Endodermal cell (in vitro differentiated cells): ENCODE data around the gene MAPKAPK5. TPM values are rescaled to one million over a fixed set of nuclear protein-coding genes. Genes with fewer than 3 reads are reported as not detected.
"Not testable (repeated sequence)": the region's sequence is repeated elsewhere in the genome, so short reads cannot be mapped to it uniquely, and the experiment has no call there.

ENCODE experiments used
- DNase-seq: peaks from one replicate; pipeline ENCODE4 v3.0.0-alpha.2; 2017
- H3K27ac ChIP-seq: 2 replicates; pipeline ENCODE4 v1.5.1; 2013; ENCODE audit warnings: mild to moderate bottlenecking, low read depth, low read length, moderate library complexity
- H3K27me3 ChIP-seq: 2 replicates; pipeline ENCODE4 v1.6.1; 2013; ENCODE audit warnings: mild to moderate bottlenecking, low read length, moderate library complexity; ENCODE audit not compliant: insufficient read depth, control insufficient read depth, poor library complexity, severe bottlenecking
- H3K36me3 ChIP-seq: 2 replicates; pipeline ENCODE4 v1.7.0; 2013; ENCODE audit warnings: mild to moderate bottlenecking, low read length, moderate library complexity; ENCODE audit not compliant: control insufficient read depth, insufficient read depth
- H3K4me1 ChIP-seq: one replicate; pipeline ENCODE4 v1.7.0; 2013; ENCODE audit warnings: low read length; ENCODE audit not compliant: control insufficient read depth, insufficient read depth
- H3K4me3 ChIP-seq: 2 replicates; pipeline ENCODE4 v1.5.1; 2013; ENCODE audit warnings: mild to moderate bottlenecking, low read length, moderate library complexity
- H3K9ac ChIP-seq: 2 replicates; pipeline ENCODE4 v1.6.1; 2013; ENCODE audit warnings: mild to moderate bottlenecking, low read length, moderate library complexity; ENCODE audit not compliant: poor library complexity, severe bottlenecking; ENCODE audit errors: extremely low read depth
- H3K9me3 ChIP-seq: 2 replicates; pipeline ENCODE4 v1.6.1; 2013; ENCODE audit warnings: mild to moderate bottlenecking, low read length, moderate library complexity; ENCODE audit not compliant: control insufficient read depth
- H3K27ac Mint-ChIP-seq: 2 replicates; pipeline ENCODE4 v1.8.0; 2020; ENCODE audit warnings: mixed read lengths
- H3K27me3 Mint-ChIP-seq: 2 replicates; pipeline ENCODE4 v1.8.0; 2021; ENCODE audit warnings: mild to moderate bottlenecking, mixed read lengths; ENCODE audit not compliant: insufficient read depth
- H3K36me3 Mint-ChIP-seq: 2 replicates; pipeline ENCODE4 v1.8.0; 2020; ENCODE audit warnings: low read depth, mixed read lengths
- H3K4me1 Mint-ChIP-seq: 2 replicates; pipeline ENCODE4 v1.8.0; 2020; ENCODE audit warnings: mixed read lengths
- H3K4me3 Mint-ChIP-seq: 2 replicates; pipeline ENCODE4 v1.8.0; 2020; ENCODE audit warnings: mild to moderate bottlenecking, moderate library complexity, mixed read lengths
- H3K9me3 Mint-ChIP-seq: 2 replicates; pipeline ENCODE4 v1.8.0; 2020; ENCODE audit warnings: mild to moderate bottlenecking, mixed read lengths
- CTCF ChIP-seq: fragments of 200-600 bp; sonication (generic); conservative IDR thresholded peaks from 2 replicates; pipeline ENCODE4 v1.5.0; 2021; ENCODE audit warnings: antibody characterized with exemption, mild to moderate bottlenecking
- WGBS, 2 experiments: methylation state at CpG; one replicate each; pipeline versions ENCODE4 v1.1.5 to v1.1.7; 2013; ENCODE audit warnings: missing lambda C conversion rate in 2 of 2, mixed read lengths in 1 of 2; ENCODE audit not compliant: insufficient coverage in 1 of 2, insufficient read length in 1 of 2; 5-methylcytosine and 5-hydroxymethylcytosine counted together
- total RNA-seq, 2 donors: library from RNA; stranded (reverse); fragmentation: NEBNext Ultra II Directional in 1 of 2; extraction: Animal tissue kit (Norgen Biotek cat#: 25700) in 1 of 2; gene quantifications; 2 replicates in 1 of 2; 3 replicates in 1 of 2; pipeline ENCODE4 v1.2.1, GENCODE V29; 2021

MAPKAPK5 gene
- total RNA-seq, 2 donors from 2014 or later: 80.5 to 90.6 TPM

- no peak overlapping the region for H3K27ac ChIP-seq
Observed at GRCh38 chr12:111819191-111820158, 22.6 kb upstream of the MAPKAPK5 start.

GRCh38 chr12:111820828-111821227, 21.2 kb upstream of the MAPKAPK5 start:
- not testable (repeated sequence) for H3K4me3 Mint-ChIP-seq
- WGBS, 2 experiments: 88 to 93% methylated on average over 8 of the region's 8 CpGs

More at GRCh38 chr12:111819191-111820158, 22.6 kb upstream of the MAPKAPK5 start:
- 89 to 96% methylated on average over 4 to 6 of the region's 6 CpGs for WGBS, 2 experiments
- no peaks in the 10 kb centered on the region for H3K36me3 Mint-ChIP-seq
- H3K9me3 Mint-ChIP-seq: peaks cover 25% of the 10 kb centered on the region
- H3K4me1 Mint-ChIP-seq: no peaks in the 10 kb centered on the region
- H3K9ac ChIP-seq: no peak overlapping the region
- H3K36me3 ChIP-seq: no peaks in the 10 kb centered on the region
- no peaks in the 10 kb centered on the region for H3K4me1 ChIP-seq
- TF ChIP-seq CTCF: no peak
- no peaks in the 10 kb centered on the region for H3K27me3 Mint-ChIP-seq
- H3K9me3 ChIP-seq: peaks cover 10% of the 10 kb centered on the region
- no peak overlapping the region for H3K4me3 Mint-ChIP-seq
- DNase-seq: no peak
- H3K27ac Mint-ChIP-seq: no peak overlapping the region
- no peaks in the 10 kb centered on the region for H3K27me3 ChIP-seq
- no peak overlapping the region for H3K4me3 ChIP-seq

GRCh38 chr12:111822886-111823285, 19.1 kb upstream of the MAPKAPK5 start:
- H3K36me3 Mint-ChIP-seq: no peaks in the 10 kb centered on the region
- DNase-seq: no peak
- H3K9me3 Mint-ChIP-seq: peaks cover 21% of the 10 kb centered on the region
- no peak for TF ChIP-seq CTCF
- H3K27me3 ChIP-seq: no peaks in the 10 kb centered on the region
- H3K36me3 ChIP-seq: no peaks in the 10 kb centered on the region
- no peaks in the 10 kb centered on the region for H3K27me3 Mint-ChIP-seq
- H3K4me3 ChIP-seq: no peak overlapping the region
- no peak overlapping the region for H3K4me3 Mint-ChIP-seq
- WGBS, 2 experiments: 100% methylated on average over 1 of the region's 2 CpGs; no CpG with 5 or more reads in 1 of the 2 experiments
- H3K4me1 ChIP-seq: no peaks in the 10 kb centered on the region
- H3K27ac ChIP-seq: no peak overlapping the region
- H3K9me3 ChIP-seq: peaks cover 10% of the 10 kb centered on the region
- no peak overlapping the region for H3K9ac ChIP-seq
- H3K4me1 Mint-ChIP-seq: no peaks in the 10 kb centered on the region
- no peak overlapping the region for H3K27ac Mint-ChIP-seq

More at GRCh38 chr12:111820828-111821227, 21.2 kb upstream of the MAPKAPK5 start:
- H3K9me3 ChIP-seq, H3K4me3 ChIP-seq, H3K36me3 Mint-ChIP-seq, H3K27me3 Mint-ChIP-seq, H3K4me1 Mint-ChIP-seq, H3K27ac ChIP-seq, H3K4me1 ChIP-seq, H3K36me3 ChIP-seq, H3K27ac Mint-ChIP-seq, H3K27me3 ChIP-seq, H3K9ac ChIP-seq, DNase-seq: not testable (repeated sequence)
- peaks cover 26% of the 10 kb centered on the region for H3K9me3 Mint-ChIP-seq
